NCI-H2196 (cell line): ENCODE data around the gene NDUFA11.

Experiments
- DNase-seq: peaks from one replicate; lab custom pipeline; 2025; ENCODE audit not compliant: unreplicated experiment; lab: John Stamatoyannopoulos, UW

NDUFA11 gene

DNA sequence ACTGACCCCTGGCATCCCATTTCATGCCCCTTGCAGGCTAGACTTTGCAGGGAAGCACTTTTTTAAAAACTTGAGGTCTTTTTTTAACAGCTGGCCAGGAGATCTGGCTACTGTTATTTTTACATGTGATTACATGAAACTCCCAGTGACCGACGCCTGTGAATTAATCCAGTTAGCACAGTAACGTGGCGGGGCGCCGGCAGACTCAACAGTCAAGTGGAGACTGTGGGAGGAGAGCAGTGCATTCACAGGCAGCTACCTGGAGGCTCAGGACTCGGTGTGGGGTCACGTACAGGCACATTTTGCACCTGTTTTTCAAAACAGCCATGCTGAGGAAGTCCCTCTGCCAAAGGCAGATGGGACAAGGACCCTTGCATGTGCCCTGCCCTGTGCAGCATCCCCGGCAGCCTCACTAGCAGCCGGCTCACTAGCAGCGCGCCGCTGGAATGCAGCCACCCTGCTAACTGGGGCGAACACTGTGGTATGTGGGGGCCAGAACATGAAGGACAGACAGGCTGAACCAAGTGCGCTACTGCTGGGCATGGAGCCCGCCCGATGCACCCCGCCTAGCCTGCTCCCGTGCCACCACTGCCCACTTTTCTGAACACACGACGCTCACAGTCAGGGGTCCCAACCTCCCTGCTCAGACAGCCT lies 29.1 kb upstream of the NDUFA11 start:
- no peak for DNase-seq

DNA sequence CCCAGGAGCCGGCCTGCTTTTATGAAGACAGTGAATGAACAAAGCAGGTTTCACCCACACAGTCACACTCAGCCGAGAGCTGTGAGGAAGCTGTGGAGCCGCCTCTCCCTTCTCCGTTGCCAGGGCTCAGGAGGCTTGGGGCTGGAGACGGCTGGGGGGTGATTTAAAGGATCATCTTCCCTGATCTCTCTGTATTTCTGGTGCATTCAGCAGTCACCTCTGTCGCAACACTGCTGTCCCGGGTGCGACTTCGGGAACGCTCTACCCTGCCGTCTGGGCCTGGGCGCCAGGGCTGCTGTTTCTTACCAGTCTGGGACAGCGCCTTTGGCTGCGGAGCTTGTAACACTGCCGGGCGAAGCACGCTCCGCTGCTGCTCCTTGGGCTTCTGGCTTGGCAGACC lies 28.6 kb upstream of the NDUFA11 start:
- no peak for DNase-seq

DNA sequence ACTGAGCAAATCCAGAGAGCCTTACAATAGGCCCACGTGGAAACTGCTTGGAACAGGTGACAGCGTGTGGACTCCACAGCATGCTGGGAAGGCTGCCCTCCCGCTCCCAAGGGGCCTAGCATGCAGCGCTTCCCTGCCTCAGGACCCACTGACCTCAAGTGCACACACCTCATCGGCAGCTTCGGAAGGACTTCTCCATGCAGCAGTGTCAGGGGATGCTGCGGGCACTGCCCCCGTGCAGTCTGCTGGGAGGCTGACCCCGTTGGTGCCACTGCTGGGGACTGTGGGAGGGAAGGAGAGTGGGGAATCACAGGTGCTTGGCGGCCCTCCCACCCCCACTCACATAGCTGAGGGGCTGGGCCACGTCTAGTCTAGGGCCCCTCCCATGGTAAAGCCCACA lies 27.7 kb upstream of the NDUFA11 start:
- DNase-seq, result no peak

DNA sequence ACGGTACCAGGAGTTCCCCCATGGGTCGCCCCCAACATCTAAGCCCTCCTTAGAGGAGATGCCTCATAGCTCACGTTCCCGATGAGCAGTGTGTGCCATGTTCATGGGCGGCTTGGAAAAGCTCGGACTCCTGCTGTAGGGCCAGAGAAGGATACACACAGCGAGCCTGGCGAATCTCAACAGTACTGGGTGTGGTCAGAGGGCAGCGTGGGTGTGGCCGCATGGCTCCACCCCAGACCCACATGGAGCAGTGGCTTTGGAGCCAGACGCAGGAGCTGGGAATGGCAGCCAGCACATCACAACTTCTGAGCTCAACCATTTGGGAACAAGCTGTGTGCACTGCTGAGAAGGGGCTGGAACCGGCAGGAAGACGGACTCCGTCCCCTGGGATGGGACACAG lies 26.0 kb upstream of the NDUFA11 start:
- no peak for DNase-seq

DNA sequence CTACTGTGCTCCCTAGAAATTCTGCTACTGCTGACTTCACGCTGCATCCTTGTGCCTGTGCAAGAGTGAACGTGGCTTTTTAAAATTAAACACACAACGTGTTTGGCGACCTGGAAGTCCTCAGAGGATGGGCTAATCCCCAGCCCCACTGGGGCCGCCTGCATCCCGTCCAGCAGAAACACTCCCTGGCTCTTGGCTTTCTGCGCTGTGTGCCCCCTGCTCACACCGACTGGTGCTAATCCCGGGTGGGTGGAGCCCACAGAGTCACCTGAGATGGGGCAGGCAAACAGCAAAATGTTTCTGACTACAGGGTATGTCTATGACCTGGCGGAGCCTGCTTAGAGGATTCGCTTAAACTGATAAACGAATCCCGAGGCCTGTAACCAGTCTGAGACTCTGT lies 25.6 kb upstream of the NDUFA11 start:
- DNase-seq, result no peak

DNA sequence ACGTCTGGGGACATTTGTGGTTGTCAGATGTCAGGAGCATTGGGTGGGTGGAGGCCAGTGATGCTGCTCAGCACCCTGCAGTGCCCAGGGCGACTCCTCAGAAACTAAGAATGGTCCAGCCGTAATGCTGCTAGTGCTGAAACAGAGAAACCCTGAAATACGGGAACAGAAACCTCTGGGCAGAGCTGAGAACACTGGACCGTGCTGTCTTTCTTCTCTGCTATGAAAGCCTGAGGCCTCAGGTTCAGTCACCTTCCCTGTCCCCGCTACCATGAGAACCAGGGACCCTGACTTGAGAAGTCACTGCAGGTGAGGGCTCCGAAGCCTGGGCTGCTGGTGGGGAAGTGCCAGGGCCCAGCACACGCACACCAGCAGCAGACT lies 23.8 kb upstream of the NDUFA11 start:
- no peak for DNase-seq

DNA sequence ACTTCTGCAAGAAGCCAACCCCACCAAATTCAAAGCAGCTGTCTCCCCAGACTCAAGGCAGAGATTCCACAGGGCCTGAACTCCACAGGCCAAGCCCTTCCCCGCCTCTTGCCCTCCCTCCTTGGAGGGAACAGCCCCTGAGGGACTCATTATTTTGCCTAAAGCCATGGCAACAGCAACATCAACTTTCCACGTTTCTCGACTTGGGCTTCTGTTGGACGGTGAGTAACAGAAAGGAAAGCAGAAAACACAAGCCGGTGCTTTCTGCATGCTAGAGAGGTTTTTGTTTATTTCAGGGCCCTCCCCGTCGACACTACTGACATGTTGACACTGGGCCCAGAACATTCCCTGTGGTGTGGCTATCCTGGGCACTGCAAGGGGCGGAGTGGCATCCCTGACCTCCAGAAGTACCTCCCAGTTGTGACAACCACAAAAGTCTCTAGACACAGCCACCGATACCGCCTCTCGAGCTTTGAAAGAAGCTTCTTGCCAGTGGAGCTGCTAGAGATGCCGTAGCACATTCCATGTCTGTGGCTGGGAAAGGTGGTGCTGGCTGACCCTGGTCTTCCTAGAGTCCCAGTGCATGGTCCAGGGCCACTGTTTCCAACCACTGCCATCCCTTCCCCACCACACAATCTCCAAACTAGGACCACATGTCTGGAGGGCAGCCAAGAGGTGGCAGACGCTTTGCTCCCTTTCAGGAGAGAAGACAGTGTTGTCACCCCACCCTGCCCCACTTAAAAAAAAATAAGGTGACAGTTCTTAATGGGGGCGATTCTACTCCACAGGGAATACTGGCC lies 23.3 kb upstream of the NDUFA11 start:
- no peak for DNase-seq

DNA sequence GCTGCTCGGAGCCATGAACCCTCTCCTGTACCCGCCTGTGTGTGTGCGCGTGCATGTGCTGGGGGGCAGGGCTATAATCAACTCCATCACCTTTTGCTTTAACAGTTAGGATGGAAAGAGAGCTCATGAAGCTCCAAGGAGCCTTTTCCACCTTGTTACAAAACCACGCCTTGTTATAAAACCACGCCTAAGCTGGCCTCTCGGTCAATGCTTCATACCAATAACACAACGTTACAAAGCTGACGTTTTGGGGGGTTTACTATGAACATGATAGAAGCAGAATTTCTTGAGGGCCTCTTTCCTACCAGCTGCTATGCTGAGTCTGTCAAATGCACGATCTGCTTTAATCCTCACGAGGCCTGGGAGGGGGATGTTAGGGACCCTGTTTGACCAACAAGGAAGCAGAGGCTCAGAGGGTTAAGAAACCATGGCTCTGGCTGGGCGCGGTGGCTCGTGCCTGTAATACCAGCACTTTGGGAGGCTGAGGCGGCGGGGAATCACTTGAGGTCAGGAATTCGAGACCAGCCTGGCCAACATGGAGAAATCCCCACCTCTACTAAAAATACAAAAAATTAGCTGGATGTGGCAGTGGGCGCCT lies 22.3 kb upstream of the NDUFA11 start:
- DNase-seq, result no peak

DNA sequence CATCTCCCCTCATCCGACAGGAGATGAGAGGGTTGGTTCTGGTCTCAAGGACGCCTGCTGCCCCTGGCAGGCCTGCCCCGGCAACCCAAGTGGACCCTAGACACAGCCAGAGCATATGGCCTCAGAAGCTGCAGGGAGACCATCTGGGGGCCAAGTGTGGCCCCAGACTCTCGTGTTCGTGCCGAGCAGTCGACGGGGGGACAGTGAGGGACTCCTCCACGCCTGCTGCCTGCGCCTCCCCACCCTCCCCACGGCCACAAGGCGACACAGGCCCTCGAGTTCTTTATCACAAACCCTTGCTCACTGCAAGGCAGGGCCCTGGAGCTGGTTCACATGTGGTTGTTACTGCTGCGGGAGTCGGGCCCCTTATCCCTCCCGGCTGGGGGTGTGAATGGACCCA lies 19.8 kb upstream of the NDUFA11 start:
- no peak for DNase-seq

DNA sequence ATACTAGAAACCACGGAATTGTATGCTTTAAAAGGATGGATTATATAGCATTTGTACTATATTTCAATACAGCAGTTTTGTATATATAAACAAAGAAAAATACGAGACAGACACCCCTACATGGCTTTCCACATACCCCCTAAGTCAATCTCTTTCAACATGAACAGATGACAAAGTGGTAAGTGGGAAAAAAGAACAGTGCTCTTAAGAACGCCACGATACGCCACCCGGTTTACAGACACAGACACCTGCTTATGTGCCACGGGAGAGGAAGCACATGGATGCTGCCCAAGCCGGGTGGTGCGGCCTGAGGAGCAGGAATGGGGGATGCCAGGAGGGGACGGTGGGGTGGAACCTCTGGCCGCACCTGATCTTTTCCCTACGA lies 18.6 kb upstream of the NDUFA11 start:
- no peak for DNase-seq

DNA sequence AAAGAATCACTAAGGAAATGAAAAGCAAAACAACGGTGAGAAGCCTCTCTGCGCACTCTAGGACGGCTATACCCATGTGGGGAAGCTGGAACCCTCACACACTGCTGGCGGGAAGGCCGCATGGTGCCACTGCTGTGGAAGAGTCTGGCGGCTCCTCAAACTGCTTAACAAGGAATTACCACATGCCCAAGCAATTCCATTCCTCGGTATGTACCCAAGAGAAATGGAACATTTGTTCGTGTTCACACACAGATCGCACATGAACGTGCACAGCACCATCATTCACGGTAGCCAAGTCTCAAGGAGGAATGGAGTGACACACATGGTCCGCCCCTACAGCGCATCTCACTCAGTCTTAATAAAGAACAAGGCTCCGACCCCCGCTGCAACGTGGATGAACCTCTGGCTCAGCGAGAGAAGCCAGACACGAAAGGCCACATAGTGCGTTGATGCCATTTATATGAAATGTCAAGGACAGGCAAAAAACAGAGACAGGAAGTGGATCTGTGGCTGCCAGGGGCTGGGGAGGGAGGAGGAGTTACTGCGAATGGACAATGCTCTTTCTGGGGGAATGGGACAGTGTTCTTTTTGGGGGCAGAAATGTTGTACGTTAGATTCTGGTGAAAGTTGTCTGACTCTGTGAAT lies 18.0 kb upstream of the NDUFA11 start:
- DNase-seq, result no peak

DNA sequence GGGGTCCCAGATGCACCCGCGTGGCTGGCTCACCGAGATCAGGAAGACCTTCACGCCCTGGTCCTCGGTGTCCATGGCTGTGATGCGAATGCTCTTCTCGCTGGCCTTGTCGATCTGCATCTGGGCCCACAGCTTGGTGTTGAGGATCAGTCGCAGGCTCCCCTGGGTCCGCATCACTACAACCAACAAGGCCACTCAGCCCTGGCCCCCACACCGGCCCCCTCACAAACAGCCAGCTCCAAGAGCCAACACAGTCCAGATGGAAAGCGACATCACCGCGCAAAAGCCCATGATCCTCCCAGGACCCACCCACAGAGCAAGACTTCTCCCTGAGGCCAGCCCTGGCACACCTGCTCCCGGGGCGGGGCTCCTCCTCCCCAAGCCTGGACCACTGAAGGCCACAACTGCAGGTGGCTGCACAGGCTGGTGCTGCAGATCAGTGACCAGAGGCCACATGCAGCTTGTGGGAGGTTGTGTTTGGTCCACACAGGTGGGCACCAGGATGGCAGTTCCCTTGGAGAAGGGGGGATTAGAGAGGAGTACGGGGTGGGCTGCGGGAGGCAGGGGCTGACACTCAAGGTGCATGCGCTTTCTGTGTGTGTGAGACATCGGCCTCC lies 15.0 kb upstream of the NDUFA11 start:
- no peak for DNase-seq

DNA sequence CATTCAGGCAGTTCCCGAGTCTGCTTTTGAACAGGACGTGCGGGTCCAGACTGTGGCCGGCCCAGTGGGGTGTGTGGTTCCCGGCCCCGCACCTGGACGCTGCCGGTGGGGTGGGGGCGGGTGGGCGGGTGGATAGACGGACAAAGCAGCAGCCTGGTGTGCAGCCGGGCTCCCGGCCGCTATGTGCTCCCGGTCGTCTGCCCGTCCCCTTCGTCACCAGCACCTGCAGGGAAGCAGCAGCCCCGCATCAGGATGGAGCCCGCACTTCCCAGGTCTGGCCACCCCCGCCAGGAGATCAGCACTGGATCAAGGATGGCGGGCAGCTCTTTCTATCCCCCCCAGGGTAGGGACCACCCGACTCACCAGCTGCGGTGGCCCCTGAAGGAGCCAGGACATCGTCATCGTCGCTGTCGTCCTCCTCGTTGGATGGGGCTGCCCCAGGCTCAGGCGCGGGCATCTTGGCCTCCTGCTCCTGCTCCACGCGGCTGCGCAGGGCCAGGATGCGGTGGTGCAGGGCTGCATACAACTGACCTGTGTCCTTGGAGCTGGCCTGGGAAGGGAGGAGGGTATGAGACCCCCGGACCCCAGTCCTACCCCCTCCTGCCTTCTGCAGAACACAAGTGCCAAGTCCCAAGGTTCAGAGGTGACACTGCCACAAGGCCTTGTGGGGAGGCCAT lies 14.0 kb upstream of the NDUFA11 start:
- no peak for DNase-seq

DNA sequence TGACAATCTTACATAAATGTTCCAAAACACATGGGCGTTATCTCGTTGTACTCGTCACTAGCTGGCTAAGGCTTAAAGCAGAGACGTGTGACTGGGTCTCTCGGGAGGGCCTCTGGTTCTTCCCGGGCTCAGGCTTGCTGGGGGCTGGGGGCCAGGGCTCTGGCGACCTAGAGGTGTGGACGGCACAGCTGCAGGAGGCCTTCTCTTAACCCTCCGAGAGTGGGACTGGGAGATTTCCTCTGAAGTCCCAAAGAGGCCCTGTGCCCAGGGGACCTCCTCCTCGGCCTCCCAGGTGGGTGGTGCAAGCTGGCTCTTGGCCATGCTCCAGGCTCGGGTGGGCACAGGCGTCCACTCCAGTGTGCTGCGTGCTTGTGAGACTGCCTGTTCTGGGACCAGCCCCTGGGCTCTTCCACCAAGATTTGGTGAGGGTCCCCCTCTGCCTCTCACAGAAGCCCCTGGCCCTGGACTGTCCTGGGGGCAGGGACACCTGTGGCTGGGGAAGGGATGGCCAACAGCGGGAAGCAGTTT lies 12.7 kb upstream of the NDUFA11 start:
- no peak for DNase-seq

DNA sequence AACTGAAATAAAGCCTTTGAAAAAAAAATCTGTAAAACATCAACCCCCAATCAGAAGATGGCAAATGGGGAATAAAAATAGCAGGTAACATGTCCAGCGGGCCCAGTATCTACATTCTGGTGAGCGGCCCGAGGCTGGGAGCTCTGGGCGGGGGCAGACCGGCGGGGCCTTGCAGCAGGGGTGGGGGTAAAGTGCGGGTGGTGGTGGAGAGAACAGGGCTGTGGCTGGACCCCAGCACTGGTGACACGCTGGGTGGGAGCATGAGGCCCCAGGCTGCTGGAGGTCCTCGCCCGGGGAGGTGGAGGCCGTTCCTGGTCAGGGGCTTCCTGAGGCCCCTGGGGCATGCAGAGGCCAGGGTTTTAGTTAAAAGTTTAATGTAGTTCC lies 12.2 kb upstream of the NDUFA11 start:
- DNase-seq, result no peak

DNA sequence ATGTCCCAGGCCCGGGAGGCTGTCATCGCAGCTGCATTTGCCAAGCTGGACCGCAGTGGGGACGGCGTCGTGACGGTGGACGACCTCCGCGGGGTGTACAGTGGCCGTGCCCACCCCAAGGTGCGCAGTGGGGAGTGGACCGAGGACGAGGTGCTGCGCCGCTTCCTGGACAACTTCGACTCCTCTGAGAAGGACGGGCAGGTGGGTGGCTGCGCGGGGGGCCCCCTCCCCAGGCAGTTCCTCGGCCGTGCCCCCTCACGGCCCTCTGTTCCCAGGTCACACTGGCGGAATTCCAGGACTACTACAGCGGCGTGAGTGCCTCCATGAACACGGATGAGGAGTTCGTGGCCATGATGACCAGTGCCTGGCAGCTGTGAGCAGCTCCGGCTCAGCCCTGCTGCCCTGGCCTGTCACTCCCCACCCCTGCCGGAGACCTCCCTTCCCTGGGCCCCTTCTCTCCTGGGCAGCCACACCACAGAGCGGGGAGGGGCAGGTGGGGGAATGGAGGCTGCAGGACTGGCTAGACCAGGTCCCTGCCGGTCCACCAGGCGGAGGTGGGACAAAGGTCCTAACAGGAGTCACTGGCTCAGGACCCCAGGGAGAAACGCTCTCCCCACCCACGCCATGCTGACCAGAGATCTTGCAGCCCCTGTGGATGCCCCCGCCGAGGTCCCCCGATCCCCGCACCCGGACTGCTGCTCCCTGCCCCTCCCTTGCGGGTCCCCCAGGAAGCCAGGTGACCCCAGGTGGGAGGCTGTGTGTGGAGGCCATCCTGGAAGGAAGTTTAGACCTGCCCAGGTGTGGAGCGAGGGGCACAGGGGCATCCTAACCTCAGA lies 11.6 kb upstream of the NDUFA11 start:
- DNase-seq, result no peak

DNA sequence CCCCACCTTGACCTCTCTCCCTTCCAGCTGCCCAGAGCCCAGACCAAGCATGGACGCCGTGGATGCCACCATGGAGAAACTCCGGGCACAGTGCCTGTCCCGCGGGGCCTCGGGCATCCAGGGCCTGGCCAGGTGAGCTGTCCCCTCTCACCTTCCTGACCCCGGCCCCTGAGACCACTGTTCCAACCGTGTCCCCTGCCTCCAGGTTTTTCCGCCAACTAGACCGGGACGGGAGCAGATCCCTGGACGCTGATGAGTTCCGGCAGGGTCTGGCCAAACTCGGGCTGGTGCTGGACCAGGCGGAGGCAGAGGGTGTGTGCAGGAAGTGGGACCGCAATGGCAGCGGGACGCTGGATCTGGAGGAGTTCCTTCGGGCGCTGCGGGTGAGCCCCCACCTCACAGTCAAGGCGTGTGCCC lies 10.8 kb upstream of the NDUFA11 start:
- no peak for DNase-seq

DNA sequence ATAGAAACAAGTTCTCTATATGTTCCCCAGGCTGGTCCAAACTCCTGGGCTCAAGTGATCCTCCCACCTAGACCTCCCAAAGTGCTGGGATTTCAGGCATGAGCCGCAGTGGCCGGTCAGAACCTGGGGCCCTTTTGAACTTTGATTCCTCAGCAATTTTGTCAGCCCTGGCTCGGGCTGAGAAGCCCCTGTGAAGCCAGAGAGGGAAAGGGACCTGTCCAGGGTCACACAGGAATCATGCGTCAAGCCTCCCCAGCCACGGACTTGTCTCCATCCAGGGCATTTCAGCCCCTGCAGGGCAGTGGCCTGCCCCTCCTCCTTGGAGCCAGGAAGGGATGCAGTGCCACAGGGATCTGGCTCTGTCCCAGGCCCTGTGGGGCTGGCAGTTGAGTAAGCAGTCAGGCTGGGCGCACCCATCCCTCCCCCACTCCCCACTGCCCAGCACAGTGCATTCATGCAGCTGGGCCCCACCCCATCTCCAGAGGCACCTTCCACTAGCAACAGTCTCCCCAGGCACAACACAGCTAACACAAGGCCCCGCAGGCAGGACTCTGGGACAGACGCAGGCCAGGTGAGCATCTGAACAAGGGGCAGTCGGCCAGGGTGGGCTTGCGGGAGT lies 10.3 kb upstream of the NDUFA11 start, which contains the start of gene CAPS:
CAPS (plus strand) TSS at position 516 of the 619 bp plus-strand sequence. CDS start 153 bp downstream, outside the sequence.
- DNase-seq, result peak; percentile 60

DNA sequence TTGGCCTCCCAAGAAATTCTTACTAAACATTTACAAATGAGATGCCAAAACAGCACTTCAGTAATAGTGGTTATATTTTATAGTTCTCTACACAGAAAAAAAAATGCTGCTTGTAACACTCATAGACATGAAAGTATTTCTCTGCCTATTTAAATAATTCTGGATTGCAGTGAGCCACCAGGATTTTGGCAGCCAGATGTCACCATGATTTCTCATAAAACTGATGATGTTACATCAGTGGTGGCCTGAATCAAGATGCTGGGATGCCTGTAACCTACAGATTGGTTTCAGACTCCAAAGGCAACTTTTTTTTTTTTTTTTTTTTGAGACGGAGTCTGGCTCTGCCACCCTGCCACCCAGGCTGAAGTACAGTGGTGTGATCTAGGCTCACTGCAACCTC lies 7.8 kb upstream of the NDUFA11 start:
- no peak for DNase-seq

DNA sequence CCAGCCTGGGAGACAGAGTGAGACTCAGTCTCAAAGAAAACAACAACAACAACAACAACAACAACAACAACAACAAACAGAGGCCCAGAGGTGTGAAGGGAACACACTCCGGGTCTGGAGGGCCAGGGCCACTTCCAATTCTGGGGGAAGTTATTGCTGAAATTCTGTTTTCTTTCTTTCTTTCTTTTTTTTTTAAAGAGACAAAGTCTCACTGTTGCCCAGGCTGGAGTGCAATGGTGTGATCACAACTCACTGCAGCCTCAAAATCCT lies 7.0 kb upstream of the NDUFA11 start:
- no peak for DNase-seq
